MG63 (cell line): ENCODE results near the gene SLC26A11. TPM values are rescaled to one million over a fixed set of nuclear protein-coding genes. Genes with fewer than 3 reads are reported as not detected.
"Not testable (repeated sequence)": the region's sequence is repeated elsewhere in the genome, so short reads cannot be mapped to it uniquely, and the experiment has no call there.

Experiments used
- DNase-seq: peaks from one replicate; pipeline ENCODE4 v3.0.0-alpha.2; 2020
- H3K27me3 ChIP-seq: fragments of 250-450 bp; sonication (Bioruptor Pico); 2 replicates; pipeline ENCODE4 v1.5.1; 2020; ENCODE audit warnings: mild to moderate bottlenecking, moderate library complexity
- H3K36me3 ChIP-seq: fragments of 250-450 bp; sonication (Bioruptor Pico); 2 replicates; pipeline ENCODE4 v1.5.1; 2020; ENCODE audit warnings: mild to moderate bottlenecking, moderate library complexity
- H3K4me3 ChIP-seq: fragments of 250-450 bp; sonication (Bioruptor Pico); 2 replicates; pipeline ENCODE4 v1.5.1; 2020; ENCODE audit warnings: mild to moderate bottlenecking, moderate library complexity
- H3K9me3 ChIP-seq: fragments of 250-450 bp; sonication (Bioruptor Pico); 2 replicates; pipeline ENCODE4 v1.5.1; 2020; ENCODE audit warnings: mild to moderate bottlenecking, moderate library complexity
- total RNA-seq: library from RNA; depleted of rRNA; stranded (reverse); fragments of >200 nt; shearing (Covaris generic); gene quantifications from 2 replicates; pipeline ENCODE4 v1.2.3, GENCODE V29; 2014; ENCODE audit warnings: low replicate concordance

Gene SLC26A11
- total RNA-seq, 1 experiment from 2014 or later, result 7.3 TPM

DNA sequence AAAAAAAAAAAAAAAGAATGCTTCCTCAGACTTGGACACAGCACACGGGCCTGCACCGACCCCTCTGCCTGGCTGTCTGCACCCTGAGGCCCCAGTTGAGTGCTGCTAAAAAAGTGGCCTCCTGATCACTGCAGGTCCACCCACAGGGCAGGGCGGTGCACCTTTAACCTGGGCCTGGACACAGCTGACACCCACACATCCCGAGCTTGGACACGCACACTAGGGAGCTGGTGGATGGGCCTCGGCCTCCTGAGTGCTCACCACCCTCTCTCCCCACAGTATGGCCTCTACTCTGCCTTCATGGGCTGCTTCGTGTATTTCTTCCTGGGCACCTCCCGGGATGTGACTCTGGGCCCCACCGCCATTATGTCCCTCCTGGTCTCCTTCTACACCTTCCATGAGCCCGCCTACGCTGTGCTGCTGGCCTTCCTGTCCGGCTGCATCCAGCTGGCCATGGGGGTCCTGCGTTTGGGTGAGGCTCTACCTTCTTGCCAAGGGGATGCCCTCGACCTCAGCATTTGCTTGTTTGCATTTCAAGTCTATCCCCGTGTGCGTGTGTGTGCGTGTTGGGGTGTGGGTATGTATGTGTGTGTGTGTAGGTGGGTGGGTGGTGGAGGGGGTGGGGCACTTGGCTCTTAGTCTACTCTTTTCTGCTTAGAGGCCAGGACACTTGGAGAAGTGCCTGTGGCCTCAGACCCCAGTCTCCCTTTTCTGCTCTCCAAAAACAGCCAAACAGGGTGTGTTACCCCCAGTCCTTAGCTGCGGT, 2.3 kb downstream of the SLC26A11 start:
- DNase-seq, result no peak
- H3K9me3 ChIP-seq, result no peaks in the 10 kb centered on the region
- no peak overlapping the region for H3K4me3 ChIP-seq
- peaks cover 11% of the 10 kb centered on the region for H3K36me3 ChIP-seq
- H3K27me3 ChIP-seq, result no peaks in the 10 kb centered on the region

DNA sequence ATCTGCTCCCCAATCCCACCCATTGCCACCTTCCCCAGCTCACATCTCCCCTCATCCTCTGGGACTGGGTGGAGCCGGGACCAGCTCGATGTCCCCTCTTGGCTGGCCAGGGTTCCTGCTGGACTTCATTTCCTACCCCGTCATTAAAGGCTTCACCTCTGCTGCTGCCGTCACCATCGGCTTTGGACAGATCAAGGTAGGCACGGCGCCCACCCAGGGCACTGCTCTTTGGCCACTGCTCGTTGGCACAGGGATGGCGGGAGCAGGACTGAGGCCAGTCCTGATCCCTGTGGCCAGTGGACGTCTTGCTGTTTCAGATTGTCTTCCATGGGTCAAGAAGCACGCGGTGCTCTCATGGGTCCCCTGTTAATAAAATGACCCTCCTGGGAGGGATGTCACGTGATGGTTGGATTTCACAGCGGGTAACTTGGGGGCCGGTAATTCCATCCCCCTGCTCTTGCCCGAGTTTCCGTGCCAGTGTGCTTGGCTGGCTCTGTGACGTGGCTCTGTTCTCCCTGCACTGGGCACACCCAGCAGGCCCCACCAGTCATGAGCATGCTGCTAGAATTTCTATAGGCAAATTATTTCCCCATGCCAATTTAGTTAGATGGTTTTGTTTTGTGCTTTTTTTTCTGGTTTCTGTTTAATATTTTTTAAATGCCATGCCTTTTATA, 3.1 kb downstream of the SLC26A11 start:
- Histone ChIP-seq H3K9me3 (no peaks in the 10 kb centered on the region), H3K4me3 (no peak overlapping the region), H3K36me3 (peaks cover 5% of the 10 kb centered on the region), H3K27me3 (no peaks in the 10 kb centered on the region)
- no peak for DNase-seq

- Histone ChIP-seq H3K9me3 (no peaks in the 10 kb centered on the region), H3K36me3 (peaks cover 3% of the 10 kb centered on the region), H3K4me3 (no peak overlapping the region), H3K27me3 (no peaks in the 10 kb centered on the region)
- no peak for DNase-seq
These were observed 3.7 kb downstream of the SLC26A11 start for GRCh38 chr17:80223838-80224497.

GRCh38 chr17:80224683-80225082, 4.5 kb downstream of the SLC26A11 start:
- H3K4me3 ChIP-seq, result no peak overlapping the region
- no peaks in the 10 kb centered on the region for H3K27me3 ChIP-seq
- no peaks in the 10 kb centered on the region for H3K9me3 ChIP-seq
- H3K36me3 ChIP-seq, result peaks cover 3% of the 10 kb centered on the region
- DNase-seq, result no peak

GRCh38 chr17:80225230-80225629, 5.0 kb downstream of the SLC26A11 start:
- Histone ChIP-seq H3K4me3 (no peak overlapping the region), H3K27me3 (no peaks in the 10 kb centered on the region), H3K36me3 (peaks cover 4% of the 10 kb centered on the region; the same call in 1 of the 2 replicates), H3K9me3 (no peaks in the 10 kb centered on the region)
- no peak for DNase-seq

DNA sequence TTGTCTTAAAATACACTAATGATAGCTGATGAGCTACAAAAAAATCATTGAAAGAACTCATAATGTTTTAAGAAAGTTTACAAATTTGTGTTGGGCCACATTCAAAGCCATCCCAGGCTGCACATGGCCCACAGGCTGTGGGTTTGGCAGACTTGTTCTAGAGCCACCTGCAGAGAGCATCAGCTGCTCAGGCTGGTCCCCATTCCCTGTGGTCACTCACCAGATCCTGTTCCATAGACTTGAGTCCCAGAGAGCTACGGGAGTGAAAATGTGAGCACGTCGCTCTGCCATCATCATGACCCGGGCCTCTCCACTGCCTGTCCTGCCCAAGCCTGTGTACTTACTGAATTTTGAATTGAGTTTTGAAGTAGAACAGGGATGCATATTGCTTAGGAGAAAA, 6.9 kb downstream of the SLC26A11 start:
- Histone ChIP-seq H3K27me3 (no peaks in the 10 kb centered on the region), H3K9me3 (peaks cover 7% of the 10 kb centered on the region), H3K4me3 (no peak overlapping the region), H3K36me3 (peaks cover 5% of the 10 kb centered on the region; the same call in 1 of the 2 replicates)
- no peak for DNase-seq

GRCh38 chr17:80227666-80228065, 7.4 kb downstream of the SLC26A11 start:
- Histone ChIP-seq H3K36me3 (peaks cover 5% of the 10 kb centered on the region; the same call in 1 of the 2 replicates), H3K9me3 (peaks cover 12% of the 10 kb centered on the region), H3K27me3 (no peaks in the 10 kb centered on the region), H3K4me3 (no peak overlapping the region)
- DNase-seq, result no peak

GRCh38 chr17:80228477-80228876, 8.2 kb downstream of the SLC26A11 start:
- no peak for DNase-seq
- no peaks in the 10 kb centered on the region for H3K27me3 ChIP-seq
- H3K9me3 ChIP-seq, result peaks cover 19% of the 10 kb centered on the region
- H3K36me3 ChIP-seq, result peaks cover 5% of the 10 kb centered on the region; the same call in 1 of the 2 replicates
- no peak overlapping the region for H3K4me3 ChIP-seq

DNA sequence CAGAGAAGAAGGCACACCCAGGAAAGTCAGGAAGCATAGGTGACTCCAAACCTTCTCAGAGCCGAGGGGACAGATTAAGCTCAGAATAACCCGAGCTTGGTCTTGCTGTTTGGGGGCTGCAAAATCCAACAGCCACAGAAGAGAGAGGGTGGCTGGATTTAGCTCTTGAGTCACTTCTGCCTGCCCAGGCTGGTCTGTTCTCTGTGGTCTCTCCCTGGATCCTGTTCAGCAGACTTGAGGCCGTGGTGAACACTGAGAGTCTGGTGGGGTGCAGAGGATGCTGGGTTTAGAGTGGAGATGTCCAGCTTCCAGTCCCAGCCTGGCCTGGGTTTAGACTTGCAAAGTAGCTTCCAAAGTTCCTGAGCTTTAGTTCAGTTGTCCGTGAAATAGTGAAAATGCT, 8.8 kb downstream of the SLC26A11 start:
- Histone ChIP-seq H3K27me3 (no peaks in the 10 kb centered on the region), H3K9me3 (peaks cover 22% of the 10 kb centered on the region), H3K36me3 (peaks cover 5% of the 10 kb centered on the region), H3K4me3 (no peak overlapping the region)
- DNase-seq, result no peak

GRCh38 chr17:80232438-80232837, 12.2 kb downstream of the SLC26A11 start:
- H3K4me3 ChIP-seq, result no peak overlapping the region
- peaks cover 27% of the 10 kb centered on the region for H3K9me3 ChIP-seq
- H3K36me3 ChIP-seq, result peaks cover 19% of the 10 kb centered on the region
- DNase-seq, result no peak
- no peaks in the 10 kb centered on the region for H3K27me3 ChIP-seq

DNA sequence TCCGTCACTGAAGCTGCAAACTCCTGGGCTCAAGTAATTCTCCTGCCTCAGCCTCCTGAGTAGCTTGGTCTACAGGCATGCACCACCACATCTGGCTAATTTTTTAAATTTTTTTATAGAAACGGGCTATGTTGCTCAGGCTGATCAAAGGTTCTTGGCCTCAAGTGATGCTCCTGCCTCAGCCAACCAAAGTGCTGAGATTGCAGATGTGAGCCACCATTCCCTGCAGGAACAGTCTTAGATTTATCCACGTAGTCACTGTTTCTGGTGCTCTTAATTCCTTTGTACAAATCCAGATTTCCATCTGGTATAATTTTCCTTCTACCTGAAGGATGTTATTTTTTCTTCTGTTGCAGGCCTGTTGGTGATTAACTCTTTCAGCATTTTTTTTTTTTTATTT, 13.0 kb downstream of the SLC26A11 start:
- H3K27me3 ChIP-seq, result no peaks in the 10 kb centered on the region
- peaks cover 19% of the 10 kb centered on the region for H3K36me3 ChIP-seq
- no peak overlapping the region for H3K4me3 ChIP-seq
- H3K9me3 ChIP-seq, result peaks cover 27% of the 10 kb centered on the region
- no peak for DNase-seq

DNA sequence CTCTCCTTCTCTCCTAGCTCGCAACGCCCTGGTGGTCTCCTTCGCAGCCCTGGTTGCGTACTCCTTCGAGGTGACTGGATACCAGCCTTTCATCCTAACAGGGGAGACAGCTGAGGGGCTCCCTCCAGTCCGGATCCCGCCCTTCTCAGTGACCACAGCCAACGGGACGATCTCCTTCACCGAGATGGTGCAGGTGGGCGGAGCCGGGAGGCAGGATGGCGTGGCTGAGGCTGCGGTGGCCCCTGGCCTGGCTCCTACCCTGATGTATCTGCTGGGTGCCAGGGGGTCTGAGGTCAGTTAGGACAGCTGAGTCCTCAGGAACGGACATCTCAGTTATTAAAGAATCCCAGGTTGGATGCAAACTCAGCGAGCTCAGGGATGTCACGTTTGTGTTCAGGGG, 16.7 kb downstream of the SLC26A11 start:
- DNase-seq, result no peak
- Histone ChIP-seq H3K27me3 (no peaks in the 10 kb centered on the region), H3K36me3 (peaks cover 17% of the 10 kb centered on the region), H3K4me3 (no peak overlapping the region), H3K9me3 (peaks cover 22% of the 10 kb centered on the region)

DNA sequence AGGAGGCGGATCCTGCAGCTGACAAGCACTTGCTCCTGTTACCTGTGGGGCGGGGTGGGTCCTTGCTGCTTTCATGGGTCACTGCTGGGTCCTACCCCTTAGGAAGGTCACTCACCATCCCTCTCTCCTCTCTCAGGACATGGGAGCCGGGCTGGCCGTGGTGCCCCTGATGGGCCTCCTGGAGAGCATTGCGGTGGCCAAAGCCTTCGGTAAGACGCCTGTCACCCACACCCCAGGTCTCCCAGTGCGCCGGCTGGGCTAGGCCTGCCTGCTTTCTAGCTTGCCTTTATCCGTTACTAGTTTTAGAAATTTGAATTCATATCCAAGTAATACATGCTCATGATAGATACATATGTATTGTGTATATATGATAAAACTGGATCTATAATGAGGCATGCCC, 17.2 kb downstream of the SLC26A11 start:
- no peak for DNase-seq
- H3K36me3 ChIP-seq, result peaks cover 17% of the 10 kb centered on the region

DNA sequence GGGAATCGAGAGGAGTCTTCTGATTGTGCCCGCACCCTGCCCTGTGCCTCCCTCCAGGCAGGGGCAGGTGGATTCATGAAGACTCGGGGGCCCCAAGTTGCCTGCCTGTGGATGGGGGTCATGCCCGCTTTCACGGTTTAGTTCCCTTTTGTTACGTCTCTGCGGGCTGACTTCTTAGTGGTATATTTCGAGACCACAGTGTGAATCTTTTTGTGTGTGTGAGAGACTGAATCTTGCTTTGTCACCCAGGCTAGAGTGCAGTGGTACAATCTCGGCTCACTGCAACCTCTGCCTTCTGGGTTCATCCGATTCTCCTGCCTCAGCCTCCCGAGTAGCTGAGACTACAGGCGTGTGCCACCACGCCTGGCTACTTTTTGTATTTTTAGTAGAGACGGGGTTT, 22.3 kb downstream of the SLC26A11 start:
- Histone ChIP-seq H3K36me3 (peaks cover 7% of the 10 kb centered on the region; the same call in 1 of the 2 replicates), H3K27me3 (no peaks in the 10 kb centered on the region), H3K9me3 (no peaks in the 10 kb centered on the region), H3K4me3 (no peak overlapping the region)
- no peak for DNase-seq

More for the DNA sequence above, 17.2 kb downstream of the SLC26A11 start:
- no peaks in the 10 kb centered on the region for H3K27me3 ChIP-seq
- no peak overlapping the region for H3K4me3 ChIP-seq
- peaks cover 17% of the 10 kb centered on the region for H3K9me3 ChIP-seq

DNA sequence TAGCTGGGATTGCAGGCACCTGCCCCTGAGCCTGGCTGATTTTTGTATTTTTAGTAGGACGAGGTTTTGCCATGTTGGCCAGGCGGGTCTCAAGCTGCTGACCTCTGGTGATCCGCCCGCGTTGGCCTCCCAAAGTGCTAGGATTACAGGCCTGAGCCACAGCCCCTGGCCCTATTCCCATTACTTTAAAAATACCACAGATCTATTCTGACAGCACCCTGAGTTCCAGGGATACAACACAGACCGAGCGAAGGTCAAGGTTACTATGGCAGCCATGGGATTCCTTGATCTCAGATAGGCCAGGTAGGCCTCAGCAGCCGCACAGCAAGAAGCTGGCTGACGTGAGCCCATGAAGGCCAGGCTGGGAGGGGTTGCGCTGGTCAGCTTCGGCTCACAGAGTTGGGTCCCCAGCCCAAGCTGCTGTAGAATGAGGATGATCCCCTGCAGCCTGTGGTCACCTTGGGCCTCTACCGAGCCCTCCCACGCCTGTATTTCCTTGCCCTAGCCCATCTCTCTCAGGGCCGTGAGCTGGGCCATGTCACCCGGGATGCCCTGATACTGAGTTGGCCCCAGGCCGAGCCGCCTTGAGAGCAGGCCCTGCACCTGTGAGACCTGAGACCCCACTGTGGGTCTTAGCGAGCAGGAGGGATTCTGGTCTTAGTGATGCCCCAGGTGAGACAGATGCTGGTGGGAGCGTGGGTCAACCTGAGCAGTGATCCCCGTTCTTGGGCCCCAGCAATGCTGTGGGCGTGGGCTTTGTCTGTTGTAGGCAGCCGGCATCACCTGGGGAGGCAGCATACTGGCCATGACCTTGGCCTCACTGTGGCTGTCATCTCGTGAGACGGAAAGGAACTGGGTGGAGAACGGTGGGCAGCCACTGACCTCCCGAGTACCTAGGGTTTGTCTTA, 23.6 kb downstream of the SLC26A11 start:
- Histone ChIP-seq H3K9me3 (no peaks in the 10 kb centered on the region), H3K36me3 (0 out of 2 replicates have a peak, but pooled peaks cover 7% of the 10 kb centered on the region), H3K27me3 (no peaks in the 10 kb centered on the region), H3K4me3 (no peak overlapping the region)
- no peak for DNase-seq

- DNase-seq, H3K4me3 ChIP-seq, H3K27me3 ChIP-seq, H3K36me3 ChIP-seq, H3K9me3 ChIP-seq: not testable (repeated sequence)
These were observed 24.2 kb downstream of the SLC26A11 start for GRCh38 chr17:80244448-80244847.
